Measurements from ENCODE around the gene MAPKAP1. TPM values are rescaled to one million over a fixed set of nuclear protein-coding genes. Genes with fewer than 3 reads are reported as not detected.
A peak's percentile ranks its signal among the peaks of the same experiment; 100 is the strongest.

The MAPKAP1 gene
- total RNA-seq: 62.9 to 68.2 TPM (median 62.9 TPM) in 3 replicates

DNA sequence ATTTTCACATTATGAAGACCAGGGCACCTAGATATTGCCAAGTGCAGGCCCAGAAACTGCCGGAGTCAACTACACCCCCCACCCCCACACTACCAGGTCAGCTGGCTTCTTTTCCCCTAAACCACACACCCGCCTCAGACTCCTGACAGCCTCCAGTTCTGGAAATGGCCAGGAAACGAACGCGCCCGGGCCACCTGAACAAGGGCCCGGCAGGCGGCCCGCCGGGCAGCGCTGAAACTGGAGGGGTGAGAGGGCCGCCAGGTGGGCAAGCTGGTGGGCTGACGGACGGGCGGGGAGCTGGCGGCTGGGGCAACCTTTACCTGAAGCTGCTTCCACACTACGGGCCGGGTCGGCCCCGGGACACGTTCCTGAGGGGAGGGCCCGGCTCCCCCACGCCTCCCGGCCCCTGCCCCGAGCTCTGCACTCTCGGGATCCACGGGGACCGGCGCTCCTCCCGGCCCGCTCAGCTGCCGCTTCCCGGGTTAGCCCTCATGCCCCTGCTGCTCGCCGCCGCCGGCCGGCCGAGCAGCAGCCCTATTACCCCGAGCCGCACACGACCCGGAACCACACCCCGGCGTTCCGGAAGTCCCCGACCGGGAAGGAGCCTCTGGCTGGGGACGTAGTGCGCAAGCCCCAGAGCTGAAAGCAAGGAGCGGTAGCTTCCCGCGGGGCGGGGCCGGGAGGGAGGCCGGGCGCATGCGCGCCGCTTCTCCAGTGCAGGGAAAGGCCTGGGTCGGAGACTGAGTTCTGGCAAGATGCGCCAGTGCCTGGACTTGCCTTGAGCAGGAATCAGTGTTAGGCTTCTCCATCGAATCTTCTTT, at the start of gene MAPKAP1:
MAPKAP1 (minus strand) TSS at position 558 of the 821 bp plus-strand sequence. CDS start 34,634 bp downstream, outside the sequence.
- TF ChIP-seq, protein P1, sequence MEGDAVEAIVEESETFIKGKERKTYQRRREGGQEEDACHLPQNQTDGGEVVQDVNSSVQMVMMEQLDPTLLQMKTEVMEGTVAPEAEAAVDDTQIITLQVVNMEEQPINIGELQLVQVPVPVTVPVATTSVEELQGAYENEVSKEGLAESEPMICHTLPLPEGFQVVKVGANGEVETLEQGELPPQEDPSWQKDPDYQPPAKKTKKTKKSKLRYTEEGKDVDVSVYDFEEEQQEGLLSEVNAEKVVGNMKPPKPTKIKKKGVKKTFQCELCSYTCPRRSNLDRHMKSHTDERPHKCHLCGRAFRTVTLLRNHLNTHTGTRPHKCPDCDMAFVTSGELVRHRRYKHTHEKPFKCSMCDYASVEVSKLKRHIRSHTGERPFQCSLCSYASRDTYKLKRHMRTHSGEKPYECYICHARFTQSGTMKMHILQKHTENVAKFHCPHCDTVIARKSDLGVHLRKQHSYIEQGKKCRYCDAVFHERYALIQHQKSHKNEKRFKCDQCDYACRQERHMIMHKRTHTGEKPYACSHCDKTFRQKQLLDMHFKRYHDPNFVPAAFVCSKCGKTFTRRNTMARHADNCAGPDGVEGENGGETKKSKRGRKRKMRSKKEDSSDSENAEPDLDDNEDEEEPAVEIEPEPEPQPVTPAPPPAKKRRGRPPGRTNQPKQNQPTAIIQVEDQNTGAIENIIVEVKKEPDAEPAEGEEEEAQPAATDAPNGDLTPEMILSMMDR (IDR thresholded peaks at IDR 0.05; ENCODE audit: unreplicated experiment): no peak

DNA sequence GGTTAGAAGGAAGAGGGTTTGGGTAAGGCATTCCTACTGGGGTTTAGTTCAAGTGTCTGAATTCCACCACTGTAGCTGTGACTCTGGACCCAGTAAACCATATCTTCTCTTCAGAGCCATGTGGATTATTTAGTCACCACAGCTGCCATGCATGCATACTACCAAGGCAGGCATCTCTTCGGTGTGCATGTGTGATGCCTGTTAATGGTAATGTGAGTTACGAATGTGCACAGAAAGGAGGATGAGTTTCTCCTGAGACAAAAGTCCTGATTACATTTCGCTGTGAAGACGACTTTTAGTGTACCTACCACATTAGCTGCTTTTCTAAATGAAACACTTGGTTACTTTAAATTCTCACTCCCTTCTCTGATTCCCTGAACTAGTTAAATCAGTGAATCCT, 49.5 kb upstream of the MAPKAP1 start:
- H3K27ac Mint-ChIP-seq: peak overlapping the region; percentile 20
- no peak overlapping the region for H3K4me3 Mint-ChIP-seq
- H3K36me3 Mint-ChIP-seq: peaks cover 3% of the 10 kb centered on the region
- TF ChIP-seq, protein P1 (IDR thresholded peaks at IDR 0.05; ENCODE audit: unreplicated experiment): no peak
- no peaks in the 10 kb centered on the region for H3K9me3 Mint-ChIP-seq
- H3K27me3 Mint-ChIP-seq (ENCODE audit: low read depth): no peaks in the 10 kb centered on the region
- H3K4me1 Mint-ChIP-seq: peaks cover 47% of the 10 kb centered on the region
- no peak for DNase-seq (ENCODE audit: low spot score in 2 of 2, unreplicated experiment in 2 of 2)

More for the DNA sequence above, at the start of gene MAPKAP1:
- no peaks in the 10 kb centered on the region for H3K27me3 Mint-ChIP-seq (ENCODE audit: low read depth)
- peak; percentile 94 to 98 for DNase-seq (ENCODE audit: low spot score in 2 of 2, unreplicated experiment in 2 of 2)
- H3K9me3 Mint-ChIP-seq: no peaks in the 10 kb centered on the region
- peak within 1 kb of the TSS; percentile 86 for H3K27ac Mint-ChIP-seq
- peak within 1 kb of the TSS; percentile 80 for H3K4me3 Mint-ChIP-seq
- peaks cover 17% of the 10 kb centered on the region for H3K4me1 Mint-ChIP-seq
- peaks cover 5% of the 10 kb centered on the region for H3K36me3 Mint-ChIP-seq

DNA sequence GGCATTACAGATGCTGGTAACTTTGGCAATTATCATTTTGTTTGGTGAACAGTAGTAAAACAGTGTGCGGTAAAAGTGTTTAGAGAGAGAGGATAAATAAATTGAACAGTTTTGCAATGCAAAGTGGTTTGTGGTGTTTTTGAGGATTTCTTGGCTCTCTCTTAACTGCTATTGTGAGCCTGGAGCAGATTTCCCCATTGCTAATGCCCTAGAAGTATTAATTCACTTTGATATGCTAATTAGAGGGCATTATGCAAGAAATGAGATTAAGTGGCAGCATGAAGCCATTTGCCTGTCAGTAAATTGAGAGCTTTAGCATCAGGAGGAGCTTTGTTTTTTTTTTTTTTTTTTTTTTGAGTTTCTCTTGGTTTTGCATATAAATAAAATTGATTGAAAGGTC, 48.3 kb upstream of the MAPKAP1 start:
- no peaks in the 10 kb centered on the region for H3K27me3 Mint-ChIP-seq (ENCODE audit: low read depth)
- no peak overlapping the region for H3K27ac Mint-ChIP-seq
- TF ChIP-seq, protein P1 (IDR thresholded peaks at IDR 0.05; ENCODE audit: unreplicated experiment): no peak
- DNase-seq (ENCODE audit: low spot score in 2 of 2, unreplicated experiment in 2 of 2): no peak
- peaks cover 3% of the 10 kb centered on the region for H3K36me3 Mint-ChIP-seq
- H3K4me3 Mint-ChIP-seq: no peak overlapping the region
- H3K4me1 Mint-ChIP-seq: peaks cover 53% of the 10 kb centered on the region
- H3K9me3 Mint-ChIP-seq: no peaks in the 10 kb centered on the region

DNA sequence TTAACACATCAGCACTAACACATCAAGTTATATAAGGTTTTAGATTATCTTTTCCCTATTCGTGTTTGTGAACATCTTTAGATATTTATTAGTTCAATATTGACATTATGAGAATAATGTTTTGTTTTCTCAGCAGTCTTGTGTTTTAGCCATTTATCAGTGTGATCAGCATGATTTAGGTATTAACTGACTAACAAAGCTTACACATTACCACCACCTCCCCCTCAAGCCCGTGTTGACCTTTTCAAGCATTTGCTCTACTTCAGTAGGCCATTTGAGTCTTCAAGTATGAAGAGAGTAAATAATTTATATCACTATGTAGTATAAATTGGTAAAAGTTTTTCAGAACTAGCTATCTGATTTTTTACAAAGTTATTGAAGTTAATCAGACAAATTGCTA, 47.1 kb upstream of the MAPKAP1 start:
- Mint-ChIP-seq H3K27ac (no peak overlapping the region), H3K9me3 (no peaks in the 10 kb centered on the region), H3K27me3 (ENCODE audit: low read depth) (no peaks in the 10 kb centered on the region), H3K36me3 (peaks cover 5% of the 10 kb centered on the region), H3K4me1 (peaks cover 55% of the 10 kb centered on the region), H3K4me3 (no peak overlapping the region)
- DNase-seq (ENCODE audit: low spot score in 2 of 2, unreplicated experiment in 2 of 2): no peak
- TF ChIP-seq, protein P1 (IDR thresholded peaks at IDR 0.05; ENCODE audit: unreplicated experiment): no peak

DNA sequence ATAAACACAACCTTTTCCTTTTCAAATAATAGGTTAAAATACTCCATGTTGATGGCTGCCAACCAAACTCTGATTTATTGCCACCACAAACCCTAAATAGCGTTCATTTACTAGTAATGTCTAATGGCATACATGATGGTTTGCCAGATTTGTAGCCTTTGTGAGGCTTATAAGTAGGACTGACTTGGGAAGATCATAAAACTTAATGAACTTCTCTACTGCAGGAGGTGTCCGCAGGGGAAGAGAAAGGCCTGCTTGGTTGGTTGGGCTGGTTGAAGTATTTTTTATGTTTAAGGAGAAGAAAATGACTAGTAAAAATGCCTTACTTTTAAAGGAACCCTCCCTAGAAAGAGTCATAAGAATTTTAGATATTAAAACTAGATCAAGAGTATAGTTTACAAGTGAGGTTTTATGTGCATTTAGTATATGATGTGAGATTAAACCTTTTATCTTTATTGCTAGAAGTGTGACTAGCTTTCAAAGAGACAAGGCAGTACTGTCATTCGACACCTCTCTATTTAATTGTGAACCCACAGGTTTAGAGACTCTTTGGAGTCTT, 45.1 kb upstream of the MAPKAP1 start:
- Mint-ChIP-seq H3K27me3 (ENCODE audit: low read depth) (no peaks in the 10 kb centered on the region), H3K36me3 (peaks cover 5% of the 10 kb centered on the region), H3K27ac (peak overlapping the region; percentile 35), H3K4me1 (peaks cover 57% of the 10 kb centered on the region), H3K4me3 (peak overlapping the region; percentile 13), H3K9me3 (no peaks in the 10 kb centered on the region)
- no peak for DNase-seq (ENCODE audit: low spot score in 2 of 2, unreplicated experiment in 2 of 2)
- TF ChIP-seq, protein P1 (IDR thresholded peaks at IDR 0.05; ENCODE audit: unreplicated experiment): no peak
